GM12874 (cell line): ENCODE data around the gene KPNB1.

Experiments
- TF ChIP-seq, protein P1 (sequence below): IDR thresholded peaks from 2 replicates; pipeline ENCODE4 v1.5.1; 2011; ENCODE audit warnings: low read depth, mild to moderate bottlenecking, control low read depth, low read length, moderate library complexity; ENCODE audit not compliant: insufficient read depth

KPNB1 gene

DNA sequence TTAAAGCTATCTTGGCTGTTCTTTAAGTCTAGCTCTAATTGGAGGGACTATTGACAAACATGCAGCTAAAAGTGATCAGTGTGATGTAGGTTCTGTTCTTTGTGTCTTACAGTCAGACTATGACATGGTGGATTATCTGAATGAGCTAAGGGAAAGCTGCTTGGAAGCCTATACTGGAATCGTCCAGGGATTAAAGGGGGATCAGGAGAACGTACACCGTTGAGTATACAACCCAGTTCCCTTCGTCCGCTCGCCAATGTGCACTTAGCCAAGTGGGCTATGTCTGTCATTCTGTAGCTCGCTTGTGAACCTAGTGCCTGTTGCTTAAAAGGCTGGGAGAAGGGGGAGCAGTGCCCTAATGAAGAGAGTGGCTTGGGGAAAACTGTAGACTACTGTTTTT, 28.5 kb downstream of the KPNB1 start:
- TF ChIP-seq, protein P1, sequence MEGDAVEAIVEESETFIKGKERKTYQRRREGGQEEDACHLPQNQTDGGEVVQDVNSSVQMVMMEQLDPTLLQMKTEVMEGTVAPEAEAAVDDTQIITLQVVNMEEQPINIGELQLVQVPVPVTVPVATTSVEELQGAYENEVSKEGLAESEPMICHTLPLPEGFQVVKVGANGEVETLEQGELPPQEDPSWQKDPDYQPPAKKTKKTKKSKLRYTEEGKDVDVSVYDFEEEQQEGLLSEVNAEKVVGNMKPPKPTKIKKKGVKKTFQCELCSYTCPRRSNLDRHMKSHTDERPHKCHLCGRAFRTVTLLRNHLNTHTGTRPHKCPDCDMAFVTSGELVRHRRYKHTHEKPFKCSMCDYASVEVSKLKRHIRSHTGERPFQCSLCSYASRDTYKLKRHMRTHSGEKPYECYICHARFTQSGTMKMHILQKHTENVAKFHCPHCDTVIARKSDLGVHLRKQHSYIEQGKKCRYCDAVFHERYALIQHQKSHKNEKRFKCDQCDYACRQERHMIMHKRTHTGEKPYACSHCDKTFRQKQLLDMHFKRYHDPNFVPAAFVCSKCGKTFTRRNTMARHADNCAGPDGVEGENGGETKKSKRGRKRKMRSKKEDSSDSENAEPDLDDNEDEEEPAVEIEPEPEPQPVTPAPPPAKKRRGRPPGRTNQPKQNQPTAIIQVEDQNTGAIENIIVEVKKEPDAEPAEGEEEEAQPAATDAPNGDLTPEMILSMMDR, result no peak

GRCh38 chr17:47682138-47682537, 32.4 kb downstream of the KPNB1 start:
- TF ChIP-seq, protein P1, result no peak

DNA sequence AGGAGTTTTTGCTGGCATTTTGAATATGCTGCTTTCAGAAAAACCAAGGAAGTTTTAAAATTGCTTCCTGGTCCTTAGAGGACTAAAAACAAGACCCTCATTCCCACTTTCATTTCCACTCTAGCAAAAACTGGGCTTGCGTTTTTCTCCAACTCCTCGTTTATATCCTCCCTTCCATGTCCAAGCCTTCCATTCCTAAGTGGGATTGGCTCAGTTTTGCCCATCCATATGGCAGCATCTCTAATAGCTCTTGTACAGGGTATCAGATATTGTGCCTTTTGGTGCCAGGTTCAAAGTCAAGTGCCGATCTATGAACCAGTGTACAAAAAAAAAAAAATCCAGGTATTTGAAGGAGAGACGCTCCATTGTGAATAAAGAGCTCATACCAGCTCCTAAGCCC, 34.3 kb downstream of the KPNB1 start:
- TF ChIP-seq, protein P1, result no peak

DNA sequence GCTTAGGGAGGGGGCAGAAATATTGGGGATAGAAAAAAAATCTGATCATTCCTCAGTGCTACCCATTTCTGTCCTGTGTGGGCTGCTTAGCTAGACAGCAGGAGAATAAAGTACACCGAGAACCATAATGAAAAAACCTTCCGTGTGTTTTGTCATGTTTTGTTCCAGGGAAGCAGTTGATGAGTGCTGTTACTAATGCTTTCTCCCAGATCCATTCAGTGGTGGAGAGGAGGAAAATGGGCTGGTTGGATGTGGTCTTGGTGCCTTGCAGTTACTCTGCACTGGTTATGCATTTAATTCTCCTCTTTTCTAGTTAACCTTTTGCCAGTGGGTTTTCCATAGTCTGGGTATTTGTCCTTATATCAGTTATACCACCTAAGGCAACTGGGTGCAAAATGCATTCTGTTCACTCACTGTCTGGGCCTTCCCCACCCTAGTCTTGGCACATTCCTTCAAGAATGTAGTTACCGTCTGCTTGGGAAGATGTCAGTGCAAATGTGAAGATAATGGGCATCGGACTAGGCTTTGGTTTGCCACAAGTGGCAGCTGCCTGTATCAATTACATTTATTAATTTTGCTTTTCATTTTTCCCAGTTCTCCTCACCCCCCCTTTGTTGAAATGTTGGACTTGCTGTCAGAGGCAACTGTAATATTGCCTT, 34.9 kb downstream of the KPNB1 start:
- TF ChIP-seq, protein P1, result no peak

GRCh38 chr17:47685556-47686275, 36.0 kb downstream of the KPNB1 start:
- TF ChIP-seq, protein P1, result no peak

DNA sequence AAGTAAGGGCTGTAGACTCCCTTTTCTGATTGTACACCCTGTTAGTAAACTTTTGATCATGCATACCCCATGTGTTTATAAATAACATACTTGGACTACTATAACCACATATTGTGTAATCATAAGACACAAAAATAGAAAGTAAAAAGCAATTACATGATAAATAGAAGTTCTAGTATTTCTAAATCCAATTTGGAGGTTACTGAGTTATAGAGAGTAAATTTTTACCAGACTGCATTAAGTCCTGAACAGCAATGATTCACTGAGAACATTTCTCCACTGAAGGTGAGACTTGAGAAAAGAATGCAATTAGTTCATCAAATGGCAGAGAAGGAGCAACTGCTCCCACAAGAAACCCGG, 36.5 kb downstream of the KPNB1 start:
- TF ChIP-seq, protein P1, result no peak

DNA sequence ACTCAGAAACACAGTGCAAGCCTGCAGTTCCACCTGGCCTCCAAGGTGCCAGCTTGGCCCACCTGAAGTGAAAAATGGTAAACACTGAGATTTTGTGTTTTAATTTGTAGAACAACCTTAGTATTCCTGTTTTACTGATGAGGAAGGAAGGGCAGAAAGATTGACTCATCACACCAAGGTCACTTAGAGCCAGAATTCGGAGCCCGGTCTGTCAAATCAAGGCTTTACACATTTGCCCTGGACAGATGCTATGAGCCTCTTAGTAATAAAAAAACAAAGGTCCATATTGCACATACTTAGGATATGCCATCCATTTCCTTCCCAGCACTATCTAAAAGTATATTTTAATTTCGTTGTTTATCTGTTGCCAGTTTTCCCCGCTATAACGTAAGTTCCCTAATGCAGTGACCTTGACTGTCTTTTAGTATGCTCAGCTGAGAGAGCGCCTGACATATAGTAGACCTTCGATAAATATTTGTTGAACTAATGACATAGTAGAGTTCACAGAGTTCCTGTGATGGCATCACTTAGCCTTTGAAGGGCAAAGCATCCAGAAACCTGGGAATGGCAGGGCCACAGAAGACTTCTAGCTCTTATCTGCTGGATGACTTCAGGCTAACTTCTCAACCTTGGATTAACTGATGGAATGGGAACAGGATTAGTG, 37.1 kb downstream of the KPNB1 start:
- TF ChIP-seq, protein P1, result no peak
